Neural crest cell (in vitro differentiated cells): ENCODE measurements around the gene C10orf143. TPM values are rescaled to one million over a fixed set of nuclear protein-coding genes. Genes with fewer than 3 reads are reported as not detected.

Experiments
- DNase-seq: peaks from one replicate; pipeline ENCODE4 v3.0.0; 2021; ENCODE audit warnings: low read depth, mixed read lengths, low spot score
- H3K27ac Mint-ChIP-seq: one replicate; pipeline ENCODE4 v1.8.0; 2021; ENCODE audit warnings: mild to moderate bottlenecking, mixed read lengths; ENCODE audit not compliant: unreplicated experiment
- H3K27me3 Mint-ChIP-seq: 2 replicates; pipeline ENCODE4 v1.8.0; 2021; ENCODE audit warnings: low read depth, mild to moderate bottlenecking, mixed read lengths
- H3K36me3 Mint-ChIP-seq: 2 replicates; pipeline ENCODE4 v1.8.0; 2021; ENCODE audit warnings: low read depth, mild to moderate bottlenecking, mixed read lengths
- H3K4me1 Mint-ChIP-seq: 2 replicates; pipeline ENCODE4 v1.8.0; 2021; ENCODE audit warnings: mixed read lengths
- H3K4me3 Mint-ChIP-seq: one replicate; pipeline ENCODE4 v1.8.0; 2021; ENCODE audit warnings: mild to moderate bottlenecking, mixed read lengths
- H3K9me3 Mint-ChIP-seq: 2 replicates; pipeline ENCODE4 v1.8.0; 2021; ENCODE audit warnings: mixed read lengths
- total RNA-seq: library from RNA; stranded (reverse); gene quantifications from 2 replicates; pipeline ENCODE4 v1.2.1, GENCODE V29; 2021
- TF ChIP-seq, protein P1 (sequence below): fragments of 200-600 bp; sonication (generic); conservative IDR thresholded peaks from 2 replicates; pipeline ENCODE4 v1.5.0; 2021; ENCODE audit warnings: antibody characterized with exemption, mild to moderate bottlenecking

Gene C10orf143
- total RNA-seq, 1 donor from 2014 or later, result 2.7 TPM

- DNase-seq, result no peak
- Mint-ChIP-seq H3K4me3 (no peak overlapping the region), H3K9me3 (no peaks in the 10 kb centered on the region), H3K27ac (no peak overlapping the region), H3K36me3 (peaks cover 3% of the 10 kb centered on the region), H3K27me3 (peaks cover 8% of the 10 kb centered on the region), H3K4me1 (no peaks in the 10 kb centered on the region)
- TF ChIP-seq, protein P1, sequence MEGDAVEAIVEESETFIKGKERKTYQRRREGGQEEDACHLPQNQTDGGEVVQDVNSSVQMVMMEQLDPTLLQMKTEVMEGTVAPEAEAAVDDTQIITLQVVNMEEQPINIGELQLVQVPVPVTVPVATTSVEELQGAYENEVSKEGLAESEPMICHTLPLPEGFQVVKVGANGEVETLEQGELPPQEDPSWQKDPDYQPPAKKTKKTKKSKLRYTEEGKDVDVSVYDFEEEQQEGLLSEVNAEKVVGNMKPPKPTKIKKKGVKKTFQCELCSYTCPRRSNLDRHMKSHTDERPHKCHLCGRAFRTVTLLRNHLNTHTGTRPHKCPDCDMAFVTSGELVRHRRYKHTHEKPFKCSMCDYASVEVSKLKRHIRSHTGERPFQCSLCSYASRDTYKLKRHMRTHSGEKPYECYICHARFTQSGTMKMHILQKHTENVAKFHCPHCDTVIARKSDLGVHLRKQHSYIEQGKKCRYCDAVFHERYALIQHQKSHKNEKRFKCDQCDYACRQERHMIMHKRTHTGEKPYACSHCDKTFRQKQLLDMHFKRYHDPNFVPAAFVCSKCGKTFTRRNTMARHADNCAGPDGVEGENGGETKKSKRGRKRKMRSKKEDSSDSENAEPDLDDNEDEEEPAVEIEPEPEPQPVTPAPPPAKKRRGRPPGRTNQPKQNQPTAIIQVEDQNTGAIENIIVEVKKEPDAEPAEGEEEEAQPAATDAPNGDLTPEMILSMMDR, result no peak
These were observed 59.9 kb downstream of the C10orf143 start for GRCh38 chr10:130050721-130051120.

DNA sequence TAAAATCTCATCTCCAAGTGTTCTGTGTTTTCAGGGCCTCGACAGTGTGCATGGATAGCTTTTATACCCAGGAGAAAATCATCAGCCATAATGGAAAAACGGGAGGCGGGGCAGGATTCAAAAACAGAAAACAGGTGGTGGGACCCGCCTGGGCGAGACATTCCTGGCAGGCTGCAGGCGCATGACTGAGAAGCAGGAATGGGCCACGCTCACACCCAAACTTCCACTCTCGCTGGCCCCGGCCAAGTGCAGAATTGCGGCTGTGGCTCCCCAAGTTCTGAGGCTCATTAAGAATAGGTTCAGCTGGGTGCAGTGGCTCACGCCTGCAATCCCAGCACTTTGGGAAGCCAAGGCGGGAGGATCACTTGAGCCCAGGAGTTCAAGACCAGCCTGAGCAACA, 60.6 kb downstream of the C10orf143 start:
- Mint-ChIP-seq H3K4me3 (no peak overlapping the region), H3K27ac (no peak overlapping the region), H3K27me3 (peaks cover 8% of the 10 kb centered on the region), H3K9me3 (no peaks in the 10 kb centered on the region), H3K36me3 (peaks cover 2% of the 10 kb centered on the region), H3K4me1 (no peaks in the 10 kb centered on the region)
- TF ChIP-seq, protein P1, result no peak
- no peak for DNase-seq

GRCh38 chr10:130049244-130049643, 61.4 kb downstream of the C10orf143 start:
- no peak overlapping the region for H3K4me3 Mint-ChIP-seq
- no peaks in the 10 kb centered on the region for H3K9me3 Mint-ChIP-seq
- no peaks in the 10 kb centered on the region for H3K36me3 Mint-ChIP-seq
- no peak overlapping the region for H3K27ac Mint-ChIP-seq
- H3K4me1 Mint-ChIP-seq, result no peaks in the 10 kb centered on the region
- TF ChIP-seq, protein P1, result no peak
- DNase-seq, result no peak
- peaks cover 8% of the 10 kb centered on the region for H3K27me3 Mint-ChIP-seq

GRCh38 chr10:130048081-130048480, 62.5 kb downstream of the C10orf143 start:
- Mint-ChIP-seq H3K9me3 (no peaks in the 10 kb centered on the region), H3K4me3 (no peak overlapping the region), H3K27me3 (peaks cover 14% of the 10 kb centered on the region), H3K36me3 (no peaks in the 10 kb centered on the region), H3K27ac (no peak overlapping the region), H3K4me1 (no peaks in the 10 kb centered on the region)
- no peak for DNase-seq
- TF ChIP-seq, protein P1, result no peak

GRCh38 chr10:130047336-130047735, 63.3 kb downstream of the C10orf143 start:
- Mint-ChIP-seq H3K4me3 (no peak overlapping the region), H3K4me1 (no peaks in the 10 kb centered on the region), H3K27me3 (peaks cover 18% of the 10 kb centered on the region), H3K36me3 (no peaks in the 10 kb centered on the region), H3K9me3 (no peaks in the 10 kb centered on the region), H3K27ac (no peak overlapping the region)
- TF ChIP-seq, protein P1, result no peak
- DNase-seq, result no peak

- Mint-ChIP-seq H3K27ac (no peak overlapping the region), H3K27me3 (peaks cover 23% of the 10 kb centered on the region), H3K36me3 (no peaks in the 10 kb centered on the region), H3K4me1 (no peaks in the 10 kb centered on the region), H3K9me3 (no peaks in the 10 kb centered on the region), H3K4me3 (no peak overlapping the region)
- DNase-seq, result no peak
- TF ChIP-seq, protein P1, result no peak
These were observed 64.0 kb downstream of the C10orf143 start for GRCh38 chr10:130046591-130046990.
